A673 (cell line): ENCODE results near the gene PARD3. TPM values are rescaled to one million over a fixed set of nuclear protein-coding genes. Genes with fewer than 3 reads are reported as not detected.
A peak's percentile ranks its signal among the peaks of the same experiment; 100 is the strongest.

Experiments
- BruUV-seq: library from RNA; stranded (reverse); fragments of 400-500 nt; replicated peaks from 2 replicates; lab custom pipeline; 2021; lab: Mats Ljungman, UMichigan
- CTCF ChIA-PET: fragments of 300-600 bp; sonication (Branson Sonifier 250); formaldehyde crosslinking; loops from one replicate; lab custom pipeline; 2022; ENCODE audit warnings: antibody characterized with exemption; lab: Charles Lee
- POLR2A ChIA-PET: fragments of 300-600 bp; sonication (Branson Sonifier 250); formaldehyde crosslinking; loops from one replicate; lab custom pipeline; 2022; ENCODE audit warnings: antibody characterized with exemption; ENCODE audit not compliant: low non-redundant PET; lab: Charles Lee
- DNase-seq: peaks from one replicate; pipeline ENCODE4 v3.0.0-alpha.2; 2015; ENCODE audit warnings: low spot score
- H3K27ac ChIP-seq: fragments of 200-600 bp; sonication (generic); 2 replicates; pipeline ENCODE4 v1.5.1; 2016; ENCODE audit warnings: mixed run types, low read depth, mild to moderate bottlenecking, mixed read lengths, antibody characterized with exemption, low read length; ENCODE audit not compliant: poor library complexity, severe bottlenecking
- H3K27me3 ChIP-seq: fragments of 200-600 bp; sonication (generic); replicated peaks from 2 replicates; pipeline ENCODE4 v1.6.1; 2017; ENCODE audit warnings: mixed run types, low read depth, mild to moderate bottlenecking, mixed read lengths, antibody characterized with exemption, low read length; ENCODE audit not compliant: insufficient read depth, poor library complexity
- H3K36me3 ChIP-seq: fragments of 200-600 bp; sonication (generic); 2 replicates; pipeline ENCODE4 v1.6.1; 2016; ENCODE audit warnings: mixed run types, mild to moderate bottlenecking, mixed read lengths, antibody characterized with exemption, low read length; ENCODE audit not compliant: insufficient read depth, poor library complexity, severe bottlenecking
- H3K4me1 ChIP-seq: fragments of 200-600 bp; sonication (generic); 2 replicates; pipeline ENCODE4 v1.6.1; 2017; ENCODE audit warnings: mixed run types, mild to moderate bottlenecking, mixed read lengths, antibody characterized with exemption, low read length; ENCODE audit not compliant: insufficient read depth, poor library complexity, severe bottlenecking
- H3K4me3 ChIP-seq: fragments of 200-600 bp; sonication (generic); 2 replicates; pipeline ENCODE4 v1.5.1; 2016; ENCODE audit warnings: low read depth, mixed run types, mild to moderate bottlenecking, mixed read lengths, low read length; ENCODE audit not compliant: poor library complexity, severe bottlenecking
- H3K9me3 ChIP-seq: fragments of 200-600 bp; sonication (generic); 2 replicates; pipeline ENCODE4 v1.6.1; 2016; ENCODE audit warnings: mixed run types, low read depth, mild to moderate bottlenecking, mixed read lengths, antibody characterized with exemption, low read length; ENCODE audit not compliant: poor library complexity, severe bottlenecking
- CTCF ChIP-seq: fragments of 300-800, 200-600 bp; sonication (generic); conservative IDR thresholded peaks from 2 replicates; pipeline ENCODE4 v1.5.1; 2017; ENCODE audit warnings: low read depth, mild to moderate bottlenecking, antibody characterized with exemption, low read length, moderate library complexity, mixed read lengths
- EZH2 ChIP-seq: fragments of 200-600 bp; sonication (generic); IDR thresholded peaks from 2 replicates; pipeline ENCODE4 v1.6.1; 2017; ENCODE audit warnings: borderline replicate concordance, low read depth, mild to moderate bottlenecking, mixed read lengths, antibody characterized with exemption, low read length; ENCODE audit not compliant: poor library complexity, severe bottlenecking
- intact Hi-C: fragments of 100-400 bp; cut with micrococcal nuclease; formaldehyde crosslinking; loops from one replicate; pipeline ENCODE4 v1.10.0; 2022; ENCODE audit not compliant: unreplicated experiment
- total RNA-seq: library from RNA; stranded (reverse); gene quantifications from 2 replicates; pipeline ENCODE4 v1.2.3, GENCODE V29; 2021

Gene PARD3
- total RNA-seq, 1 experiment from 2014 or later = 28.0 TPM

GRCh38 chr10:34530778-34531177, 284.3 kb downstream of the PARD3 start:
- POLR2A ChIA-PET = no interaction called here
- intact Hi-C loops = no loop called here
- CTCF ChIA-PET = no interaction called here
- H3K4me1 ChIP-seq = peaks cover 31% of the 10 kb centered on the region
- no peaks in the 10 kb centered on the region for H3K36me3 ChIP-seq
- H3K9me3 ChIP-seq = peaks cover 7% of the 10 kb centered on the region
- no peaks in the 10 kb centered on the region for H3K27me3 ChIP-seq
- DNase-seq = no peak
- H3K4me3 ChIP-seq = no peak overlapping the region
- BruUV-seq = no TSS peak
- no peak for TF ChIP-seq EZH2
- TF ChIP-seq CTCF = no peak
- no peak overlapping the region for H3K27ac ChIP-seq

- intact Hi-C loops = no loop called here
- TF ChIP-seq CTCF (no peak), EZH2 (no peak)
- ChIA-PET CTCF (no interaction called here), POLR2A (no interaction called here)
- no TSS peak for BruUV-seq
- Histone ChIP-seq H3K36me3 (no peaks in the 10 kb centered on the region), H3K4me3 (no peak overlapping the region), H3K27ac (no peak overlapping the region), H3K27me3 (no peaks in the 10 kb centered on the region), H3K4me1 (peaks cover 31% of the 10 kb centered on the region), H3K9me3 (peaks cover 7% of the 10 kb centered on the region)
- DNase-seq = peak; percentile 67
These were observed 286.8 kb downstream of the PARD3 start for GRCh38 chr10:34528320-34528719.

- peak; percentile 87 for DNase-seq
- TF ChIP-seq CTCF = peak; percentile 42
- TF ChIP-seq EZH2 = no peak
- ChIA-PET CTCF (interaction anchor here (1.0 kb wide), 1 partner anchor 111 kb away, joined by 5 read pairs; no protein-coding TSS in a partner anchor), POLR2A (no interaction called here)
- H3K9me3 ChIP-seq = peaks cover 7% of the 10 kb centered on the region
- peaks cover 30% of the 10 kb centered on the region for H3K4me1 ChIP-seq
- no peaks in the 10 kb centered on the region for H3K27me3 ChIP-seq
- H3K36me3 ChIP-seq = no peaks in the 10 kb centered on the region
- intact Hi-C loops = loop anchor here (1.0 kb wide), 1 partner anchor 110 kb away; no protein-coding TSS in a partner anchor
- peak overlapping the region; percentile 60 for H3K27ac ChIP-seq
- no TSS peak for BruUV-seq
- no peak overlapping the region for H3K4me3 ChIP-seq
These were observed 288.1 kb downstream of the PARD3 start for GRCh38 chr10:34526758-34527730.
